Peyer's patch (tissue), 4 donors: ENCODE data around the gene SNRNP200.

Source experiments
- POLR2A ChIP-seq, 2 donors: fragments of 450-650 bp; IDR thresholded peaks; one replicate each; pipeline ENCODE4 v1.5.1; 2017; ENCODE audit warnings: antibody characterized with exemption in 2 of 2, mild to moderate bottlenecking in 2 of 2, moderate library complexity in 2 of 2
- TF ChIP-seq, protein P1 (sequence below), 6 experiments: fragments of 450-650 bp in 4 of 6; fragments of 200-600 bp in 2 of 6; sonication (generic) in 1 of 6; IDR thresholded peaks; one replicate each; pipeline ENCODE4 v1.5.1; 2017 to 2019; ENCODE audit warnings: antibody characterized with exemption in 6 of 6, mild to moderate bottlenecking in 3 of 6, moderate library complexity in 1 of 6

DNA sequence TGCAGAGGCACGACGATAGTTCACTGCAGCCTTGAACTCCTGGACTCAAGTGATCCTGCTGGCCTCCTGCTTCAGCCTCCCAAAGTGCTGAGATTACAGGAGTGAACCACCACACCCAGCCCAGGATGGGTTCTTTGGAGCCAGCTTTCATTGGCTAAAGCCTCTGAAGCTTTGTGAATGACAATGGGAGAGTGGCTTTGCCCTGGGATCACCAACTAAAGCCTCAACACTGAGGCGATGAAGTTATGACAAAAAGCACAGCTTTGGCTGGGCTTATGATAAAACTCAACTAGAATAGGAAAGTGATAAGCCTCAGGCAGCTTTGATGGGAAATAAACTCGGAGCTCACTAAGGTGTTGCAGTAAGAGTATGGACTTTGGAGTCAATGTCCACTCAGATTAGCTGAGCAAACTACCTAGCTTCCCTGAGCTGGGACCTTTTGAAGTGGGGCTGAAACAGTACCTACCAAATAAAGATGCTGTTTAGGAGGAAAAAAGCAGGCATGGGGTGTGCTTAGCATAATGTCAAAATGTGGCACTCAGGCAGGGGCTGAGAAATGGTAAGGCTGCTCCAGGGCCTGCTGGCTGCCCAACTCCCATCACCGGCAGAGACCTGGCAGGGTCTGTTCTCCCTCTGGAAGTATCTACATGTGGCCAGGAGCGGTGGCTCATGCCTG, 43.9 kb downstream of the SNRNP200 start:
- TF ChIP-seq, protein P1, sequence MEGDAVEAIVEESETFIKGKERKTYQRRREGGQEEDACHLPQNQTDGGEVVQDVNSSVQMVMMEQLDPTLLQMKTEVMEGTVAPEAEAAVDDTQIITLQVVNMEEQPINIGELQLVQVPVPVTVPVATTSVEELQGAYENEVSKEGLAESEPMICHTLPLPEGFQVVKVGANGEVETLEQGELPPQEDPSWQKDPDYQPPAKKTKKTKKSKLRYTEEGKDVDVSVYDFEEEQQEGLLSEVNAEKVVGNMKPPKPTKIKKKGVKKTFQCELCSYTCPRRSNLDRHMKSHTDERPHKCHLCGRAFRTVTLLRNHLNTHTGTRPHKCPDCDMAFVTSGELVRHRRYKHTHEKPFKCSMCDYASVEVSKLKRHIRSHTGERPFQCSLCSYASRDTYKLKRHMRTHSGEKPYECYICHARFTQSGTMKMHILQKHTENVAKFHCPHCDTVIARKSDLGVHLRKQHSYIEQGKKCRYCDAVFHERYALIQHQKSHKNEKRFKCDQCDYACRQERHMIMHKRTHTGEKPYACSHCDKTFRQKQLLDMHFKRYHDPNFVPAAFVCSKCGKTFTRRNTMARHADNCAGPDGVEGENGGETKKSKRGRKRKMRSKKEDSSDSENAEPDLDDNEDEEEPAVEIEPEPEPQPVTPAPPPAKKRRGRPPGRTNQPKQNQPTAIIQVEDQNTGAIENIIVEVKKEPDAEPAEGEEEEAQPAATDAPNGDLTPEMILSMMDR (IDR thresholded peaks at IDR 0.05): no peak
- no peak for TF ChIP-seq POLR2A (IDR thresholded peaks at IDR 0.05)
